ENCODE measurements around the gene CNOT1.
"Not testable (repeated sequence)": the region's sequence is repeated elsewhere in the genome, so short reads cannot be mapped to it uniquely, and the experiment has no call there.

CNOT1 gene

DNA sequence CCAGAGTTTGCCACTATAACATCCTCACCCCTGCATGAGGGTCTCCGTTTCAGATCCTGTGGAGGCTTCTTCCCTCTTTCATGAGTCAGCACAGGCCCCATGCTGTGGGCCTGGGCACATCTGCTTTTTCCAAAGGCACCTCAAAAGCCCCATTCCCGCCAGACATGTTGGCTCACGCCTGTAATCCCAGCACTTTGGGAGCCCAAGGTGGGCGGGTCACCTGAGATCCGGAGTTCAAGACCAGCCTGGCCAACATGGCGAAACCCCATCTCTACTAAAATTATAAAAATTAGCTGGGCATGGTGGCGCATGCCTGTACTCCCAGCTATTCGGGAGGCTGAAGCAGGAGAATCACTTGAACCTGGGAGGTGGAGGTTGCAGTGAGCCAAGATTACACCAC lies 139.1 kb downstream of the CNOT1 start:
- not testable (repeated sequence) for H3K27me3 ChIP-seq (ENCODE audit: control insufficient read depth, insufficient read depth, low read length); H3K36me3 ChIP-seq (ENCODE audit: control insufficient read depth, insufficient read depth, low read length); H3K4me3 ChIP-seq (ENCODE audit: low read depth, low read length); H3K9ac ChIP-seq (ENCODE audit: low read depth, low read length); H3K27ac ChIP-seq (ENCODE audit: low read depth, low read length); H3K4me1 ChIP-seq (ENCODE audit: control insufficient read depth, insufficient read depth, low read length); H3K9me3 ChIP-seq (ENCODE audit: control insufficient read depth, insufficient read depth, low read length)

DNA sequence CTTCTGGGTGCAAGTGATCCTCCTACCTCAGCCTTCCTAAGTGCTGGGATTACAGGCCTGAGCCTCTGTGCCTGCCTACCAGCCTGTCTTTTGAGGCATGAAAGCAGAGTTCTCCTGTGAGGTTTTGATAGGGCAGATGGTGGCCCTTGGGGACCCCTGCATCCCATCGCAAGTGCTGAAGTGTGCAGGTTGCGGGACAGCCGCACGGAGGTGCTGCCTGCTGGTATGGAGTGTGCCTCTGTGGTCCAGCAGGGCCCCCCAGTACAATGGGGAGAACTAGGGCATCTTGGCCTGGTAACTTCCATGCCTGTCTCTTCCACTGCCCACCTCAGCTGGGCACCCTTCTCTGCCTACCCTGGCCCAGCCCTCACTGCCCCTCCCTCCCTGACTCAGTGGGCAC lies 139.6 kb downstream of the CNOT1 start:
- H3K4me3 ChIP-seq (ENCODE audit: low read depth, low read length): no peak overlapping the region
- H3K27me3 ChIP-seq (ENCODE audit: control insufficient read depth, insufficient read depth, low read length): no peaks in the 10 kb centered on the region
- H3K9me3 ChIP-seq (ENCODE audit: control insufficient read depth, insufficient read depth, low read length): no peaks in the 10 kb centered on the region
- no peak overlapping the region for H3K27ac ChIP-seq (ENCODE audit: low read depth, low read length)
- H3K9ac ChIP-seq (ENCODE audit: low read depth, low read length): no peak overlapping the region
- H3K36me3 ChIP-seq (ENCODE audit: control insufficient read depth, insufficient read depth, low read length): no peaks in the 10 kb centered on the region
- H3K4me1 ChIP-seq (ENCODE audit: control insufficient read depth, insufficient read depth, low read length): peaks cover 2% of the 10 kb centered on the region; the same call in 1 of the 2 replicates

DNA sequence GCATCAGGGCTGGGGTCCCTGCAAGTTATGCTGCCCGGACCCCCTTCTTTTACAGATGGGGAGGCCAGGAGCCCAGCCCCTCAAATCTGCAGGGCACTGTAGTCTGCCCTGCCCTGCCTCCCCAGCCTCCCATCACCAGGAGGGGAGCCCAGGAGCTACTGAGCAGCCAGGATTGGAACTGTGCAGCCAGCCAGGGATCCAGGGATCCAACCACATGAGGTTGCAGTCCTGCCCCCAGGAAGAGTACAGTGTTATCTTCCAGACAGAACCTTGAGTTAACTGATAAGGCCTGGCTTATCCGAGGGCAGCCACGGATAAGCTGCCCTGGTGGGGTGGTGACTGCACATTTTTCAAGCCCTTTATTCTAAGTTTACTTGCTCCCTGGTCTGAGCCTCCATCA lies 141.1 kb downstream of the CNOT1 start:
- Histone ChIP-seq H3K9ac (ENCODE audit: low read depth, low read length) (no peak overlapping the region), H3K4me3 (ENCODE audit: low read depth, low read length) (no peak overlapping the region), H3K27me3 (ENCODE audit: control insufficient read depth, insufficient read depth, low read length) (no peaks in the 10 kb centered on the region), H3K27ac (ENCODE audit: low read depth, low read length) (no peak overlapping the region), H3K4me1 (ENCODE audit: control insufficient read depth, insufficient read depth, low read length) (no peaks in the 10 kb centered on the region), H3K9me3 (ENCODE audit: control insufficient read depth, insufficient read depth, low read length) (no peaks in the 10 kb centered on the region), H3K36me3 (ENCODE audit: control insufficient read depth, insufficient read depth, low read length) (no peaks in the 10 kb centered on the region)

DNA sequence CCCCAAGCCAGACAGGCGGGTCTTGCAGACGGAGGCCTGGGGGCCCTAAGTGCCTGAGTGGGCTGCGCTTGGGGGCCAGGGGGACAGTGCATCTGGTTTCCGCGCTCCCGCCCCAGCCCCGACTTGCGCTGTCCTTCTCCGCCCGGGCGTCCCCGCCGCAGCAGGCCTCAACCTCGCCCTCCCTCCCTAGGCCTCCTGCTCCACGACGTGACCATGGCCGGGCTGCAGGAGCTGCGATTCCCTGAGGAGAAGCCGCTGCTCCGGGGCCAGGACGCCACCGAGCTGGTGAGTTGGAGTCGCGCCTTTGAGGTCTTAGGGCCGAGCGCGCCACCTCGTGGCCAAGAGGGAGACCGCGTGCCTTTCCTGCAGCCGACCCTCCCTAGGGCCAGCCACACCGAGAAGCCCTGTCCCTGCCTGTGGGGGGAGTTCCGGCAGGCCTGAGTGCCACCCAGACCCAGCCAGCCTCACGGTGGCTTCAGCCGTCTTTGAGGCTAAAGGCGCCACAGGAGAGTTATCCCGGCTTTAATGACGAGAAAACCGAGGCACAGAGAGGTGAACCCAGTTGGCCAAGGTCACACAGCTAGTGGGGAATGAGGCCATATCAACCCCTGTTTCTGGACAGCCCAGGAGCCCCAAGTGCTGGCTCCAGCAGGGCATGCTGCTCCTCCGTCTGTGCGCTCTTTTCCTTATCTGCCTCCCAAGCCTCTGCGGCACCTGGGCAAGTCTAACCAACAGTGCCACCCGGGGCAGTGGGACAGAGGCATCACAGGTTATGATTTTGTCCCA lies 141.9 kb downstream of the CNOT1 start:
- Histone ChIP-seq H3K36me3 (ENCODE audit: control insufficient read depth, insufficient read depth, low read length) (no peaks in the 10 kb centered on the region), H3K9me3 (ENCODE audit: control insufficient read depth, insufficient read depth, low read length) (no peaks in the 10 kb centered on the region), H3K27ac (ENCODE audit: low read depth, low read length) (no peak overlapping the region), H3K27me3 (ENCODE audit: control insufficient read depth, insufficient read depth, low read length) (no peaks in the 10 kb centered on the region), H3K4me1 (ENCODE audit: control insufficient read depth, insufficient read depth, low read length) (peaks cover 4% of the 10 kb centered on the region; the same call in 1 of the 2 replicates), H3K9ac (ENCODE audit: low read depth, low read length) (no peak overlapping the region), H3K4me3 (ENCODE audit: low read depth, low read length) (no peak overlapping the region)

DNA sequence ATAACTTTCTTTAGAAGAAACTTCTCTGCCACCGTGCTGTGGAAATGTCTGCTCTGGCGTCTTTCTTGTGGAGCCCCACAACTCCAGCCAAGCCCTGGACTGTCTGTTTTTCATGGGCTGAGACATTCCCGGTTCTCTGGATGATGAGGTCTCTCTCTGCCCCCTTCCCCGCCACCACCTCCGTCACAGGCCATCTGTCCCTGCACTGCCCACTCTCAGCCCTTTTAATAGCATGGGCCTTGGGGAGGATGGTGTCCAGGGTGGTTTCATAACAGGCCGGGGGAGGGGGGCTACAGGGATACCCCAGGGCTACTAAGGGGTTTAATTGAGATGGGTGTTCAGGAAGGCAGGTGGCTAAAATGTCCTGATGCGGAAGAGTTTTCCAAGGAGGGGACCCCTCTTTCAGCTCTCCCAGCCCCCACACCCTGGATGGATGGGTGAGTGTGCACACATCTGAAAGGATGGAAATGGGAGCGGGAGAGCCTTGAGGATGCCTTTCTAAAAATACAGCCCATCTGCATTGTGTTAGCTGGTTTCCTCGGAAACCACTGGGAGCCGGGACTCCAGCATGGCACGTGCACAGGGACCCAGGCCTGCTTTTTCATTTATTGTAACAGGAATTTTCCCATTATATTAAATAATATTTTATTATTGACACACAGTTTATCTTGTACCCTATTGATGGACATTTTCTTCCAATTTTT lies 144.3 kb downstream of the CNOT1 start:
- H3K9me3 ChIP-seq (ENCODE audit: control insufficient read depth, insufficient read depth, low read length): no peaks in the 10 kb centered on the region
- H3K27ac ChIP-seq (ENCODE audit: low read depth, low read length): no peak overlapping the region
- no peaks in the 10 kb centered on the region for H3K36me3 ChIP-seq (ENCODE audit: control insufficient read depth, insufficient read depth, low read length)
- H3K9ac ChIP-seq (ENCODE audit: low read depth, low read length): no peak overlapping the region
- peaks cover 4% of the 10 kb centered on the region; the same call in 1 of the 2 replicates for H3K4me1 ChIP-seq (ENCODE audit: control insufficient read depth, insufficient read depth, low read length)
- no peaks in the 10 kb centered on the region for H3K27me3 ChIP-seq (ENCODE audit: control insufficient read depth, insufficient read depth, low read length)
- H3K4me3 ChIP-seq (ENCODE audit: low read depth, low read length): no peak overlapping the region

DNA sequence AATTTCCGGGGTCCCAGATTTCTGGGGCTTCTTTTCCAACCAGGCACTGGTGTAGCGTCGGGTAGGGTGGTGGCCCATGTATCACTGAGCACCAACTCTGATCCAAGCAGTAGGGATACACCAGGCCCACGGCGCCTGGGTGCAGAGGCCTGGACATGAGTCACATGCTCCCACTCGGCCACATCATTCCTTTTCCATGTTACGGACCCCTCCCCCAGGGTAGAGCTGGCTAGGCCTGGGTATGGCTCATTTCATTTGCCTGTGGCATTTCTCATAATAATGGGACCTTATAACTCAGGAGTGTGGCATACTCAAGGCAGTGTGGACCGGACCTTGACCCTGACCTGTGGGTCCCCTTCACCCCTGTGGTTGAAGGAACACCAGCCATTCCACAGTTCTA lies 147.7 kb downstream of the CNOT1 start:
- Histone ChIP-seq H3K27me3 (ENCODE audit: control insufficient read depth, insufficient read depth, low read length) (no peaks in the 10 kb centered on the region), H3K9me3 (ENCODE audit: control insufficient read depth, insufficient read depth, low read length) (no peaks in the 10 kb centered on the region), H3K4me3 (ENCODE audit: low read depth, low read length) (no peak overlapping the region), H3K27ac (ENCODE audit: low read depth, low read length) (no peak overlapping the region), H3K36me3 (ENCODE audit: control insufficient read depth, insufficient read depth, low read length) (no peaks in the 10 kb centered on the region), H3K4me1 (ENCODE audit: control insufficient read depth, insufficient read depth, low read length) (peaks cover 4% of the 10 kb centered on the region; the same call in 1 of the 2 replicates), H3K9ac (ENCODE audit: low read depth, low read length) (no peak overlapping the region)

DNA sequence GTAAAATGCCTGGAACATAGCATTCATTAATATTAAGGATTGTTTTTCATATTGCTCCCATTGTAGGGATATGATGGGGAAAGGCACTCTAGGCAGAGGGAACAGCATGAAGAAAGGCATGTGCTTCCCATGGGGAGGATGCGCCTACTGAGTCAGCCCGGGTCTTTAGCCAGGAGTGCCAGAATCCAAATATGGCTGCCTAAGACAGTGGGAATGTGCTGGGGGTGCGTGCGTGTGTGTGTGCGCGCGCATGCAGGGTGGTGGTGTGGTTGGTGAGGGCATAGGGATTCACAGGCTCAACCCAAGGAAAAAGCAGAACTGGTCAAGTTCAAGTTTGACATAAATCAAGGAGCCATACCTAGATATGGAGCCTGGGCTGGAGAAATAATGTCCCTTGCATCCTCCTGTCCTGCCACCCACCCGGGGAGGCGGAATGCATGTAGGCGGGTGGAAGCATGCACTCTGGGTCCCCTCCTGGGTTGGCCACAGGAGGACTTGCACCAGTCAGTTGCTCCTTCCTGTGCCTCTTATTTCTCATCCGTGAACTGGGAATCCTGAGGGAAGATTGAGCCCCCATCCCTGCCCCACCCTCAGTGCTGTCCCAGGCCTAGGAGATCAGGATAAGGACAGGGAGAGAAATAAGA lies 148.3 kb downstream of the CNOT1 start:
- no peaks in the 10 kb centered on the region for H3K9me3 ChIP-seq (ENCODE audit: control insufficient read depth, insufficient read depth, low read length)
- H3K4me1 ChIP-seq (ENCODE audit: control insufficient read depth, insufficient read depth, low read length): peaks cover 4% of the 10 kb centered on the region; the same call in 1 of the 2 replicates
- H3K9ac ChIP-seq (ENCODE audit: low read depth, low read length): no peak overlapping the region
- H3K27ac ChIP-seq (ENCODE audit: low read depth, low read length): no peak overlapping the region
- H3K27me3 ChIP-seq (ENCODE audit: control insufficient read depth, insufficient read depth, low read length): no peaks in the 10 kb centered on the region
- no peak overlapping the region for H3K4me3 ChIP-seq (ENCODE audit: low read depth, low read length)
- no peaks in the 10 kb centered on the region for H3K36me3 ChIP-seq (ENCODE audit: control insufficient read depth, insufficient read depth, low read length)

DNA sequence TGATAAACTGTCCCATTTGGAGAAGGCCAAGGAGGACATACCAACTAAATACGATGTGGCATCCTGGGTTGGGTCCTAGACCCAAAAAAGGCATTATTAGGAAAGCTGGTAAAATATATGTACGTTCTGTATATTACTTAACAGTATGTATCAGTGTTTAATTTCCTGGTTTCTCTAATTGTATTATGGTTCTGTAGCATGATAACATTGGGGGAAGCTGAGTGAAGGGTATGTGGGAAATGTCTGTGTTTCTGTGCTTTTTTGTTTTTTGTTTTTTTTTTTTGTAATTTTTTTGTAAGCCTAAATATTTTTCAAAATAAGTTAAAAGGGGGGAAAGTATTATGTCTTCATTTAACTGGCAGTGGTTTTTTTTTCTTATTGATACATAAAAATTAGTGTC lies 151.2 kb downstream of the CNOT1 start:
- H3K27ac ChIP-seq (ENCODE audit: low read depth, low read length): no peak overlapping the region
- H3K9ac ChIP-seq (ENCODE audit: low read depth, low read length): no peak overlapping the region
- H3K27me3 ChIP-seq (ENCODE audit: control insufficient read depth, insufficient read depth, low read length): no peaks in the 10 kb centered on the region
- no peaks in the 10 kb centered on the region for H3K36me3 ChIP-seq (ENCODE audit: control insufficient read depth, insufficient read depth, low read length)
- H3K4me3 ChIP-seq (ENCODE audit: low read depth, low read length): no peak overlapping the region
- peaks cover 13% of the 10 kb centered on the region; the same call in 1 of the 2 replicates for H3K4me1 ChIP-seq (ENCODE audit: control insufficient read depth, insufficient read depth, low read length)
- H3K9me3 ChIP-seq (ENCODE audit: control insufficient read depth, insufficient read depth, low read length): no peaks in the 10 kb centered on the region

DNA sequence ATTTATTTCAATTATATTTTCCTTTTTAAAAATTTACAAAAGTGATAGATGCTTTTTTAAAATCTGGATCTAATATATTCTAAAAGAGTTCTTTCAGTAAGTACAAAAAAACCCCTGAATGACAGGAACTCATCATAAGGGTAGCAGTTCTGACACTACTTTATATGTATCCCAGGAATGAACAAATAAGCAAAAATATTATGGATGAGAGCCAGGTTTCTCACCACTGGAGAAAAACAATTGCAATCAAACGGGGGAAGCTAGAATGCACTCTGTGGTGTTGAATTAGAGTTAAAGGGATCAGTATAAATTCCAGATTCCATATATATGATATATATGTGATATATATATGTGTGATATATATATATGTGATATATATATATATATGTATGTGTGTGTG lies 152.8 kb downstream of the CNOT1 start:
- H3K4me3 ChIP-seq (ENCODE audit: low read depth, low read length): no peak overlapping the region
- peaks cover 10% of the 10 kb centered on the region for H3K4me1 ChIP-seq (ENCODE audit: control insufficient read depth, insufficient read depth, low read length)
- no peaks in the 10 kb centered on the region for H3K36me3 ChIP-seq (ENCODE audit: control insufficient read depth, insufficient read depth, low read length)
- H3K27me3 ChIP-seq (ENCODE audit: control insufficient read depth, insufficient read depth, low read length): no peaks in the 10 kb centered on the region
- H3K9ac ChIP-seq (ENCODE audit: low read depth, low read length): no peak overlapping the region
- H3K27ac ChIP-seq (ENCODE audit: low read depth, low read length): no peak overlapping the region
- H3K9me3 ChIP-seq (ENCODE audit: control insufficient read depth, insufficient read depth, low read length): no peaks in the 10 kb centered on the region

DNA sequence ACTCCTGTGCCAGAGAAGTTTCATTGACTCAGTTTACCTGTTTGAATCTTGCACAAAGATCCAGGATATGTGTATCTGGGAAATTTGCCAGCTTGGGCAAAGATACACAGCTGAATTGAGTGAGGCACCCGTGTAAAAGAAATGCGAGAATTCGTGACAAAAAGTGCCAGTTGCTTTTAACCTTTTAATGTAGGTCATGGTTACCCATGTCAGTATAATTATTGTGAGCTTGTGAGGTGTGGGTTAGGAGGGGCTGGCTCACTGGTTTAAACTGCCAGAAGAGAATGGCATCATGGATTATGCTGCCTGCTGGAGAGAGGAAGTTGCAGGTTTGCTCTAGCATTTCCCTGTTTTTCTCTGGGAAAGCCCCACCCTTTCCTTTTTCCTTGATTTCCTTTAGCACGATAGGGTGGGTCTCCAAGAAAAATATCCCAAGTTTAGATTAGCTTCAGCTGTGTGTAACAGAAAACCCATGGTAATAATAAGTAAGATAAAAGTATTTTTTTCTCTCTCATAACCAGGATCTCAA lies 154.5 kb downstream of the CNOT1 start:
- no peaks in the 10 kb centered on the region for H3K27me3 ChIP-seq (ENCODE audit: control insufficient read depth, insufficient read depth, low read length)
- no peaks in the 10 kb centered on the region for H3K36me3 ChIP-seq (ENCODE audit: control insufficient read depth, insufficient read depth, low read length)
- no peak overlapping the region for H3K9ac ChIP-seq (ENCODE audit: low read depth, low read length)
- no peak overlapping the region for H3K27ac ChIP-seq (ENCODE audit: low read depth, low read length)
- peaks cover 17% of the 10 kb centered on the region for H3K4me1 ChIP-seq (ENCODE audit: control insufficient read depth, insufficient read depth, low read length)
- H3K9me3 ChIP-seq (ENCODE audit: control insufficient read depth, insufficient read depth, low read length): no peaks in the 10 kb centered on the region
- no peak overlapping the region for H3K4me3 ChIP-seq (ENCODE audit: low read depth, low read length)

DNA sequence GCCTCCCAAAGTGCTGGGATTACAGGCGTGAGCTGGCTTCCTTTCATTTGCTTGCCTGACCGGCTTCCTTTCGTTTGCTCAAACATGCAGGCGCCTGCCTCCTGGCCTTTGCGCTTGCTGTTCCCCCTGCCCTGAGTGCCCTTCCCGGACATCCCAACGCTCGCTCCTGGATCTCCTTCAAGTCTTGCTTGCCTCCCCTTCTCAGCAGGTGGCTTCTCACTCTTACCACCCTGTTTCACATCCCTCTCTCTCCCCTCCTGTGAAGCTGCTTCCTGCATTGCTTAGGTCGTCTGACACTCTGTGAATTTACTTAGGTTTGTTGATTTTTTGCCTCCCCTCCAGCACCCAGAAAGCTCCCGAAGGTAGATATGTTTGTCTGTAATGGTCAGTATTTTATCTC lies 155.3 kb downstream of the CNOT1 start:
- no peaks in the 10 kb centered on the region for H3K36me3 ChIP-seq (ENCODE audit: control insufficient read depth, insufficient read depth, low read length)
- no peak overlapping the region for H3K4me3 ChIP-seq (ENCODE audit: low read depth, low read length)
- H3K4me1 ChIP-seq (ENCODE audit: control insufficient read depth, insufficient read depth, low read length): peaks cover 17% of the 10 kb centered on the region
- H3K27ac ChIP-seq (ENCODE audit: low read depth, low read length): no peak overlapping the region
- H3K9me3 ChIP-seq (ENCODE audit: control insufficient read depth, insufficient read depth, low read length): no peaks in the 10 kb centered on the region
- H3K27me3 ChIP-seq (ENCODE audit: control insufficient read depth, insufficient read depth, low read length): peaks cover 4% of the 10 kb centered on the region; the same call in 1 of the 2 replicates
- H3K9ac ChIP-seq (ENCODE audit: low read depth, low read length): no peak overlapping the region

Measured in HUES48 (cell line).